ENCODE results near the gene TAC1.

DNA sequence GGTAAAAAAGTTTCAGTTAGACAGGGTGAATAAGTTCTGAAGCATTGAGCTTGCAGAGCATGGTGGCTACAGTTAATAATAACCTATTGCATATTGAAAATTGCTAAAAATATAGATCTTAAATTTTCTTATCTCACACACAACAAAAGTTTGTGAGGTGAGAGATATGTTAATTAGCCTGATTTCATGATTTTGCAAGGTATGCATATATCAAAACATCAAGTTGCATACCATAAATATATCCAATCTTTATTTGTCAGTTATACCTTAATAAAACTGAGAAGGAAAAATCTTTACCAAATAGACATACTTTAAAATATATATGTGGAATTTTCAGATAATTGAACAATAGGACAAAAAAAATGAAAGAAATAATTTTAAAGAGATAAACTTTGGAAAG is 16.6 kb downstream of the TAC1 start:
- TF ChIP-seq, protein P1, sequence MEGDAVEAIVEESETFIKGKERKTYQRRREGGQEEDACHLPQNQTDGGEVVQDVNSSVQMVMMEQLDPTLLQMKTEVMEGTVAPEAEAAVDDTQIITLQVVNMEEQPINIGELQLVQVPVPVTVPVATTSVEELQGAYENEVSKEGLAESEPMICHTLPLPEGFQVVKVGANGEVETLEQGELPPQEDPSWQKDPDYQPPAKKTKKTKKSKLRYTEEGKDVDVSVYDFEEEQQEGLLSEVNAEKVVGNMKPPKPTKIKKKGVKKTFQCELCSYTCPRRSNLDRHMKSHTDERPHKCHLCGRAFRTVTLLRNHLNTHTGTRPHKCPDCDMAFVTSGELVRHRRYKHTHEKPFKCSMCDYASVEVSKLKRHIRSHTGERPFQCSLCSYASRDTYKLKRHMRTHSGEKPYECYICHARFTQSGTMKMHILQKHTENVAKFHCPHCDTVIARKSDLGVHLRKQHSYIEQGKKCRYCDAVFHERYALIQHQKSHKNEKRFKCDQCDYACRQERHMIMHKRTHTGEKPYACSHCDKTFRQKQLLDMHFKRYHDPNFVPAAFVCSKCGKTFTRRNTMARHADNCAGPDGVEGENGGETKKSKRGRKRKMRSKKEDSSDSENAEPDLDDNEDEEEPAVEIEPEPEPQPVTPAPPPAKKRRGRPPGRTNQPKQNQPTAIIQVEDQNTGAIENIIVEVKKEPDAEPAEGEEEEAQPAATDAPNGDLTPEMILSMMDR (IDR thresholded peaks at IDR 0.05) = no peak
- TF ChIP-seq POLR2A (IDR thresholded peaks at IDR 0.05) = no peak

All from right lobe of liver (tissue), 4 donors.